ENCODE data around the gene ASPSCR1.

ASPSCR1 gene

DNA sequence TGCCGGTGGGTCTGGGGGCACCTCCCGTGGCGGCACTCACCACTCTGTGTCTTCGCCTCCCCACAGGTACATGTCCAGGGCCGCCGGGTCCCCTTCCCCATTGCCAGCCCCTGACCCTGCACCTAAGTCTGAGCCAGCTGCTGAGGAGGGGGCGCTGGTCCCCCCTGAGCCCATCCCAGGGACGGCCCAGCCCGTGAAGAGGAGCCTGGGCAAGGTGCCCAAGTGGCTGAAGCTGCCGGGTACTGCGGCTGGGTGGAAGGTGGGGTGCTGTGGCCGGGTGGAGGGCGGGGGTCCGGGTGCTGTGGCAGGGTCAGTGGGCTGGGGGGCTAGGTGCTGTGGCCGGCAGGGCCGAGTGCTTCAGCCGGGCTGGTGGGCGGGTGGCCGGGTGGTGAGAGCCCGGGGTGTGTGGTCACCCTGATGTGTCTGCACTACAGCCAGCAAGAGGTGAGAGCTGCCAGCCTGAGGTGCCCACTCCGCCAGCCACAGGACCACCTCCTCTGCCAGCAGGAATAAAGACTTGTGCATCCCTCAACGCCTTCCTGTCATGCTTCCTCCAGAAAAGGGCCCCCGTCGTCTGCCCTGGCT lies 39.5 kb downstream of the ASPSCR1 start:
- no peak overlapping the region for H4K8ac ChIP-seq (ENCODE audit: low read depth, low read length)
- no peak overlapping the region for H2AFZ ChIP-seq (ENCODE audit: low read length)
- H3K4me1 ChIP-seq (ENCODE audit: control insufficient read depth in 2 of 2, insufficient read depth in 1 of 2, low read depth in 1 of 2, low read length in 2 of 2): peaks cover 2 to 19% of the 10 kb centered on the region in 2 donors
- H3K27ac ChIP-seq (replicated peaks; ENCODE audit: low read length): no peak overlapping the region
- H2BK15ac ChIP-seq (ENCODE audit: low read length): no peak overlapping the region
- no peak for DNase-seq (ENCODE audit: low spot score)
- H3K18ac ChIP-seq (ENCODE audit: low read length): no peak overlapping the region
- no peak overlapping the region for H2BK5ac ChIP-seq (ENCODE audit: low read length)
- peak overlapping the region; percentile 44 for H3K9ac ChIP-seq (ENCODE audit: low read depth, low read length, poor library complexity)
- no peak overlapping the region for H3K4ac ChIP-seq (ENCODE audit: low read length)
- no peaks in the 10 kb centered on the region for H3K9me3 ChIP-seq (replicated peaks in 1 of 2; ENCODE audit: control insufficient read depth in 2 of 2, insufficient read depth in 1 of 2, low read depth in 1 of 2, low read length in 2 of 2)
- peak overlapping the region; percentile 21 for H3K14ac ChIP-seq (ENCODE audit: low read length)
- H2BK120ac ChIP-seq (ENCODE audit: low read depth, low read length): no peak overlapping the region
- H3K36me3 ChIP-seq (replicated peaks in 1 of 2; ENCODE audit: control insufficient read depth in 2 of 2, insufficient read depth in 2 of 2, low read length in 2 of 2): peaks cover 6 to 29% of the 10 kb centered on the region in 2 donors
- H3K27me3 ChIP-seq (ENCODE audit: control insufficient read depth in 3 of 3, insufficient read depth in 3 of 3, low read depth in 1 of 3, low read length in 3 of 3): no peaks in the 10 kb centered on the region
- H4K91ac ChIP-seq (ENCODE audit: low read depth, low read length, poor library complexity): no peak overlapping the region
- H3K4me2 ChIP-seq (ENCODE audit: insufficient read depth, low read length, poor library complexity, severe bottlenecking): no peak overlapping the region
- no peak overlapping the region for H2AK5ac ChIP-seq (ENCODE audit: low read depth, low read length)
- H3K4me3 ChIP-seq (ENCODE audit: low read length in 2 of 2): no peak overlapping the region
- no CpG with 5 or more reads among the region's 24 CpGs for WGBS, 2 donors (ENCODE audit: extremely low coverage in 2 of 2, insufficient read length in 2 of 2, insufficient replicate concordance in 1 of 2)
- no peak overlapping the region for H2BK12ac ChIP-seq (ENCODE audit: low read length)
- H3K79me1 ChIP-seq (ENCODE audit: low read depth, low read length): peaks cover 19% of the 10 kb centered on the region
- peak overlapping the region; percentile 31 for H3K23ac ChIP-seq (ENCODE audit: low read depth, low read length, poor library complexity)

DNA sequence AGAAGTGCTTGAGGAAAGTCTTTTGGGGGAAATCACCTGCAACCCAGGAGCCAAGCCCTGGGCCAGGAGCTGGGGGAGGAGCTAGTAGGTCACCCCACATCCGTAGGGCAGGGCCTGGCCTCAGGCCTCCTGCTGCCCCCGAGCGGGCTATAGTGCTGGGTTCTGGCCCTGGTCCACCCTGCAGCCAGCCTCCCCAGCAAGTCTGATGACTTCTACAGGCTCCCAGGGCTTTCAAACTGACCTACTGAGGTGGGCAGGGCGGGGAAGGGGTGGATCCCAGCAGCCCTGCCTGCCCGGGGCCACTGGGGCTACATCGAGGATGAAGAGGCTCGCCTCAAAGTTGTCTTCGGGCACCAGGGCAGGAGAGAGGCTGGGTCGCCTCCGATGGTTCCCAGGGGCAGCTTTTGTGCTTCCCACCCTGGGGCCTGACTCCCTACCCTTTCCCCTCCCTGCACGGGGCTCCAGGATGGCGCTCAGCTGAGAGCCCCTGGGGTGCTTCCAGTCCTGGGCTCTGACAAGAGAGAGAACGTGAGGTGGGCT lies 40.3 kb downstream of the ASPSCR1 start:
- H3K9ac ChIP-seq (ENCODE audit: low read depth, low read length, poor library complexity): no peak overlapping the region
- H2AK5ac ChIP-seq (ENCODE audit: low read depth, low read length): no peak overlapping the region
- H3K18ac ChIP-seq (ENCODE audit: low read length): no peak overlapping the region
- H3K14ac ChIP-seq (ENCODE audit: low read length): no peak overlapping the region
- H3K9me3 ChIP-seq (replicated peaks in 1 of 2; ENCODE audit: control insufficient read depth in 2 of 2, insufficient read depth in 1 of 2, low read depth in 1 of 2, low read length in 2 of 2): no peaks in the 10 kb centered on the region
- no peak overlapping the region for H2BK120ac ChIP-seq (ENCODE audit: low read depth, low read length)
- no peak overlapping the region for H3K4me3 ChIP-seq (ENCODE audit: low read length in 2 of 2)
- no peak overlapping the region for H3K4me2 ChIP-seq (ENCODE audit: insufficient read depth, low read length, poor library complexity, severe bottlenecking)
- H3K36me3 ChIP-seq (replicated peaks in 1 of 2; ENCODE audit: control insufficient read depth in 2 of 2, insufficient read depth in 2 of 2, low read length in 2 of 2): peaks cover 6 to 27% of the 10 kb centered on the region in 2 donors
- H3K27ac ChIP-seq (replicated peaks; ENCODE audit: low read length): no peak overlapping the region
- H3K79me1 ChIP-seq (ENCODE audit: low read depth, low read length): peaks cover 25% of the 10 kb centered on the region
- H3K4me1 ChIP-seq (ENCODE audit: control insufficient read depth in 2 of 2, insufficient read depth in 1 of 2, low read depth in 1 of 2, low read length in 2 of 2): peaks cover 4 to 16% of the 10 kb centered on the region in 2 donors
- no peak for DNase-seq (ENCODE audit: low spot score)
- no peak overlapping the region for H2BK5ac ChIP-seq (ENCODE audit: low read length)
- H3K27me3 ChIP-seq (ENCODE audit: control insufficient read depth in 3 of 3, insufficient read depth in 3 of 3, low read depth in 1 of 3, low read length in 3 of 3): no peaks in the 10 kb centered on the region
- no peak overlapping the region for H2BK12ac ChIP-seq (ENCODE audit: low read length)
- no peak overlapping the region for H2BK15ac ChIP-seq (ENCODE audit: low read length)
- no peak overlapping the region for H2AFZ ChIP-seq (ENCODE audit: low read length)
- H3K23ac ChIP-seq (ENCODE audit: low read depth, low read length, poor library complexity): no peak overlapping the region
- no peak overlapping the region for H4K91ac ChIP-seq (ENCODE audit: low read depth, low read length, poor library complexity)
- WGBS, 2 donors (ENCODE audit: extremely low coverage in 2 of 2, insufficient read length in 2 of 2, insufficient replicate concordance in 1 of 2): no CpG with 5 or more reads among the region's 13 CpGs
- H4K8ac ChIP-seq (ENCODE audit: low read depth, low read length): no peak overlapping the region
- H3K4ac ChIP-seq (ENCODE audit: low read length): no peak overlapping the region

DNA sequence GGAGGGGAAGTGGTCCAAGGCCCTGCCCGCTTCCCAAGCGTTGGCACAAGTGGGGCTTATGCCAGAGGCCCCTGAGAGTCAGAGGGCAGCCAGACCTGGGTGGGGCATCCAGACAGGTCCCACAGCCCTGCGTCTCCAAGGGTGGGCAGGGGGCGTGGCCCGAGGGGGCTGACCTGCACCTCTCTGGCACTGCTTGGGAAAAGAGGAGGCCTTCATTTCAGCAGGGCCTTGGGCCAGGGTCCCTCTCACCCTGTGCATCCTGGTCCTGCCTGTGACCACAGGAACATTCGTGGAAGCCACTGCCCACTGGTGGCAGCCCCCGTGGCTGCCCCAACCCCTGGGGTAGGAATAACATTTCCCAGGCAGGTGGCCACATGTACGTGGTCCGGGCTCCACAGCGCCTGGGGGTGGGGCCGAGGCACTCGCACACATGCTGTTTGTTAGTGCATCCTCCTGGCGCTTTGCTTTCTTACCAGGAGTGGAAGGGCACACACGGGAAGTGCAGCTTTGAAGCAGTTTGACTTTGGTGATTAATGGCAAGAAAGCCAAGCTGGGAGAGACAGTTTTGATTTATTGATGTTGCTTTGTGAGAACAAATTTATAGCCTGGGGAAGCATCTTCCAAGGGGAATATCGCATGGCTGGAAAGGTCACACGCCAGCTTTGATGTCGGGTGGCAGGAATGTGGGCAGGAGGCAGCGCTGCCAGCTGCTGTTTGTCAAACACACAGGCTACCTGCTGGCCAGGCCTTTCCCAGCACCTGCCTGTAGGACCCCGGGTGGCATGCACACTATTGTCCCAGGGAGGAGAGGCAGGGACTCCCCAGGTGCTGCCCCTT lies 40.9 kb downstream of the ASPSCR1 start:
- Histone ChIP-seq H3K4me2 (ENCODE audit: insufficient read depth, low read length, poor library complexity, severe bottlenecking) (no peak overlapping the region), H3K4me3 (ENCODE audit: low read length in 2 of 2) (no peak overlapping the region)
- WGBS, 2 donors (ENCODE audit: extremely low coverage in 2 of 2, insufficient read length in 2 of 2, insufficient replicate concordance in 1 of 2): no CpG with 5 or more reads among the region's 19 CpGs

More for the DNA sequence above, 40.9 kb downstream of the ASPSCR1 start:
- H4K91ac ChIP-seq (ENCODE audit: low read depth, low read length, poor library complexity): no peak overlapping the region
- H2AK5ac ChIP-seq (ENCODE audit: low read depth, low read length): no peak overlapping the region
- no peaks in the 10 kb centered on the region for H3K9me3 ChIP-seq (replicated peaks in 1 of 2; ENCODE audit: control insufficient read depth in 2 of 2, insufficient read depth in 1 of 2, low read depth in 1 of 2, low read length in 2 of 2)
- H3K79me1 ChIP-seq (ENCODE audit: low read depth, low read length): peaks cover 25% of the 10 kb centered on the region
- H3K23ac ChIP-seq (ENCODE audit: low read depth, low read length, poor library complexity): no peak overlapping the region
- no peak overlapping the region for H3K18ac ChIP-seq (ENCODE audit: low read length)
- no peak overlapping the region for H3K4ac ChIP-seq (ENCODE audit: low read length)
- H2AFZ ChIP-seq (ENCODE audit: low read length): no peak overlapping the region
- no peak overlapping the region for H2BK15ac ChIP-seq (ENCODE audit: low read length)
- H3K36me3 ChIP-seq (replicated peaks in 1 of 2; ENCODE audit: control insufficient read depth in 2 of 2, insufficient read depth in 2 of 2, low read length in 2 of 2): peaks cover 6 to 27% of the 10 kb centered on the region in 2 donors
- H3K14ac ChIP-seq (ENCODE audit: low read length): no peak overlapping the region
- no peak overlapping the region for H3K27ac ChIP-seq (replicated peaks; ENCODE audit: low read length)
- H3K4me1 ChIP-seq (ENCODE audit: control insufficient read depth in 2 of 2, insufficient read depth in 1 of 2, low read depth in 1 of 2, low read length in 2 of 2): peaks cover 4 to 10% of the 10 kb centered on the region in 2 donors
- peak overlapping the region; percentile 43 for H4K8ac ChIP-seq (ENCODE audit: low read depth, low read length)
- no peak overlapping the region for H2BK5ac ChIP-seq (ENCODE audit: low read length)
- H3K9ac ChIP-seq (ENCODE audit: low read depth, low read length, poor library complexity): peak overlapping the region; percentile 21
- H2BK12ac ChIP-seq (ENCODE audit: low read length): no peak overlapping the region
- H3K27me3 ChIP-seq (ENCODE audit: control insufficient read depth in 3 of 3, insufficient read depth in 3 of 3, low read depth in 1 of 3, low read length in 3 of 3): no peaks in the 10 kb centered on the region
- DNase-seq (ENCODE audit: low spot score): no peak
- H2BK120ac ChIP-seq (ENCODE audit: low read depth, low read length): no peak overlapping the region

All from neuronal stem cell (in vitro differentiated cells).